ENCODE data around the gene MGAT3. TPM values are rescaled to one million over a fixed set of nuclear protein-coding genes. Genes with fewer than 3 reads are reported as not detected.

Gene MGAT3
- total and polyA plus RNA-seq, 9 donors, result 1.7 to 9.6 (median 4.7) TPM

GRCh38 chr22:39427751-39428596 is 28.8 kb upstream of the MGAT3 start:
- 70% methylated on average over 12 of the region's 13 CpGs for WGBS (ENCODE audit: insufficient coverage)
- H3K4me3 ChIP-seq (ENCODE audit: low read length), result no peak overlapping the region
- no peaks in the 10 kb centered on the region for H3K27me3 ChIP-seq (ENCODE audit: control insufficient read depth, insufficient read depth, low read length)
- peaks cover 75% of the 10 kb centered on the region for H3K36me3 ChIP-seq (ENCODE audit: control insufficient read depth, insufficient read depth, low read length)
- H3K27ac ChIP-seq (ENCODE audit: low read length), result no peak overlapping the region
- no peak for DNase-seq
- no peaks in the 10 kb centered on the region for H3K9me3 ChIP-seq (replicated peaks; ENCODE audit: control insufficient read depth, low read depth, low read length)
- peaks cover 20% of the 10 kb centered on the region for H3K4me1 ChIP-seq (ENCODE audit: control insufficient read depth, insufficient read depth, low read length)

GRCh38 chr22:39428597-39429071 is 28.2 kb upstream of the MGAT3 start:
- Histone ChIP-seq H3K27ac (ENCODE audit: low read length) (no peak overlapping the region), H3K4me3 (ENCODE audit: low read length) (no peak overlapping the region), H3K27me3 (ENCODE audit: control insufficient read depth, insufficient read depth, low read length) (no peaks in the 10 kb centered on the region), H3K4me1 (ENCODE audit: control insufficient read depth, insufficient read depth, low read length) (peaks cover 20% of the 10 kb centered on the region), H3K36me3 (ENCODE audit: control insufficient read depth, insufficient read depth, low read length) (peaks cover 77% of the 10 kb centered on the region), H3K9me3 (replicated peaks; ENCODE audit: control insufficient read depth, low read depth, low read length) (no peaks in the 10 kb centered on the region)
- DNase-seq, result no peak
- 42% methylated on average over 5 of the region's 10 CpGs for WGBS (ENCODE audit: insufficient coverage)

- Histone ChIP-seq H3K27ac (ENCODE audit: low read length) (no peak overlapping the region), H3K27me3 (ENCODE audit: control insufficient read depth, insufficient read depth, low read length) (no peaks in the 10 kb centered on the region), H3K4me1 (ENCODE audit: control insufficient read depth, insufficient read depth, low read length) (peaks cover 20% of the 10 kb centered on the region), H3K4me3 (ENCODE audit: low read length) (no peak overlapping the region), H3K36me3 (ENCODE audit: control insufficient read depth, insufficient read depth, low read length) (peaks cover 73% of the 10 kb centered on the region), H3K9me3 (replicated peaks; ENCODE audit: control insufficient read depth, low read depth, low read length) (no peaks in the 10 kb centered on the region)
- no peak for DNase-seq
- WGBS (ENCODE audit: insufficient coverage), result 87% methylated on average over 11 of the region's 13 CpGs
Observed at GRCh38 chr22:39429186-39429585, 27.6 kb upstream of the MGAT3 start.

GRCh38 chr22:39429916-39430575 is 26.8 kb upstream of the MGAT3 start:
- peak; percentile 39 for DNase-seq
- Histone ChIP-seq H3K27me3 (ENCODE audit: control insufficient read depth, insufficient read depth, low read length) (no peaks in the 10 kb centered on the region), H3K36me3 (ENCODE audit: control insufficient read depth, insufficient read depth, low read length) (peaks cover 68% of the 10 kb centered on the region), H3K9me3 (replicated peaks; ENCODE audit: control insufficient read depth, low read depth, low read length) (no peaks in the 10 kb centered on the region), H3K4me3 (ENCODE audit: low read length) (no peak overlapping the region), H3K4me1 (ENCODE audit: control insufficient read depth, insufficient read depth, low read length) (peaks cover 20% of the 10 kb centered on the region), H3K27ac (ENCODE audit: low read length) (no peak overlapping the region)
- 76% methylated on average over 26 of the region's 27 CpGs for WGBS (ENCODE audit: insufficient coverage)

- 70% methylated on average over 7 of the region's 10 CpGs for WGBS (ENCODE audit: insufficient coverage)
- peak overlapping the region; percentile 84 for H3K27ac ChIP-seq (ENCODE audit: low read length)
- no peak overlapping the region for H3K4me3 ChIP-seq (ENCODE audit: low read length)
- H3K27me3 ChIP-seq (ENCODE audit: control insufficient read depth, insufficient read depth, low read length), result no peaks in the 10 kb centered on the region
- peaks cover 68% of the 10 kb centered on the region for H3K36me3 ChIP-seq (ENCODE audit: control insufficient read depth, insufficient read depth, low read length)
- H3K9me3 ChIP-seq (replicated peaks; ENCODE audit: control insufficient read depth, low read depth, low read length), result no peaks in the 10 kb centered on the region
- peaks cover 20% of the 10 kb centered on the region for H3K4me1 ChIP-seq (ENCODE audit: control insufficient read depth, insufficient read depth, low read length)
- DNase-seq, result no peak
Observed at GRCh38 chr22:39430576-39431150, 26.1 kb upstream of the MGAT3 start.

GRCh38 chr22:39431216-39431801 is 25.5 kb upstream of the MGAT3 start:
- Histone ChIP-seq H3K4me3 (ENCODE audit: low read length) (no peak overlapping the region), H3K27me3 (ENCODE audit: control insufficient read depth, insufficient read depth, low read length) (no peaks in the 10 kb centered on the region), H3K9me3 (replicated peaks; ENCODE audit: control insufficient read depth, low read depth, low read length) (no peaks in the 10 kb centered on the region), H3K27ac (ENCODE audit: low read length) (peak overlapping the region; percentile 84), H3K36me3 (ENCODE audit: control insufficient read depth, insufficient read depth, low read length) (peaks cover 63% of the 10 kb centered on the region), H3K4me1 (ENCODE audit: control insufficient read depth, insufficient read depth, low read length) (peaks cover 20% of the 10 kb centered on the region)
- 42% methylated on average over 6 of the region's 11 CpGs for WGBS (ENCODE audit: insufficient coverage)
- no peak for DNase-seq

GRCh38 chr22:39431821-39432251 is 25.0 kb upstream of the MGAT3 start:
- peak; percentile 50 for DNase-seq
- Histone ChIP-seq H3K36me3 (ENCODE audit: control insufficient read depth, insufficient read depth, low read length) (peaks cover 58% of the 10 kb centered on the region), H3K27me3 (ENCODE audit: control insufficient read depth, insufficient read depth, low read length) (no peaks in the 10 kb centered on the region), H3K27ac (ENCODE audit: low read length) (peak overlapping the region; percentile 84), H3K4me3 (ENCODE audit: low read length) (no peak overlapping the region), H3K9me3 (replicated peaks; ENCODE audit: control insufficient read depth, low read depth, low read length) (no peaks in the 10 kb centered on the region), H3K4me1 (ENCODE audit: control insufficient read depth, insufficient read depth, low read length) (peaks cover 20% of the 10 kb centered on the region)
- WGBS (ENCODE audit: insufficient coverage), result 63% methylated on average over 8 of the region's 8 CpGs

GRCh38 chr22:39432361-39432811 is 24.4 kb upstream of the MGAT3 start:
- H3K4me3 ChIP-seq (ENCODE audit: low read length), result no peak overlapping the region
- no peaks in the 10 kb centered on the region for H3K27me3 ChIP-seq (ENCODE audit: control insufficient read depth, insufficient read depth, low read length)
- peaks cover 24% of the 10 kb centered on the region for H3K4me1 ChIP-seq (ENCODE audit: control insufficient read depth, insufficient read depth, low read length)
- peak overlapping the region; percentile 84 for H3K27ac ChIP-seq (ENCODE audit: low read length)
- 85% methylated on average over 10 of the region's 10 CpGs for WGBS (ENCODE audit: insufficient coverage)
- H3K36me3 ChIP-seq (ENCODE audit: control insufficient read depth, insufficient read depth, low read length), result peaks cover 53% of the 10 kb centered on the region
- DNase-seq, result no peak
- no peaks in the 10 kb centered on the region for H3K9me3 ChIP-seq (replicated peaks; ENCODE audit: control insufficient read depth, low read depth, low read length)

GRCh38 chr22:39433476-39434242 is 23.2 kb upstream of the MGAT3 start:
- DNase-seq, result no peak

More at GRCh38 chr22:39433476-39434242, 23.2 kb upstream of the MGAT3 start:
- 85% methylated on average over 29 of the region's 31 CpGs for WGBS (ENCODE audit: insufficient coverage)
- Histone ChIP-seq H3K27ac (ENCODE audit: low read length) (no peak overlapping the region), H3K27me3 (ENCODE audit: control insufficient read depth, insufficient read depth, low read length) (peaks cover 7% of the 10 kb centered on the region), H3K36me3 (ENCODE audit: control insufficient read depth, insufficient read depth, low read length) (peaks cover 40% of the 10 kb centered on the region), H3K4me3 (ENCODE audit: low read length) (no peak overlapping the region), H3K4me1 (ENCODE audit: control insufficient read depth, insufficient read depth, low read length) (peaks cover 29% of the 10 kb centered on the region), H3K9me3 (replicated peaks; ENCODE audit: control insufficient read depth, low read depth, low read length) (no peaks in the 10 kb centered on the region)
